ENCODE results near the gene RRP1B.

DNA sequence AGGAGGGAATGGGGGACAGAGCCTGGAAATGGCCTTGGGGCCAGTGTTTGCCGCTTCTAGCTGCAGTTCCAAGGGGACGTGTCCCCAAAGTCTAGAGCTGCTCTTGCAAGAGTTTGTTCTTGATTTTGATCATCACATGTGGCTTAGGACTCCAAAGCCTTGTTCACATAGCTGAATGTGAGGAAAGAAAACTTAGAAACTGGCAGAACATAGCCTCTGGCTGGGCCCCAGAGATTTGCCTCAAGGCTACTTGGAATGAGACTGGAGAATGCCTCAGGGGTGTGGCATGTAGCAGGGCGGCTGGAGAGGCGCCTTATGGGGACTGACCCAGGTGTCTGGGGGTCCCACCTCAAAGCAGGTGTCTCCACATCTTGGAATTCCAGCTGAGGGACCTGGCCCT lies 61.8 kb downstream of the RRP1B start:
- TF ChIP-seq, protein P1, sequence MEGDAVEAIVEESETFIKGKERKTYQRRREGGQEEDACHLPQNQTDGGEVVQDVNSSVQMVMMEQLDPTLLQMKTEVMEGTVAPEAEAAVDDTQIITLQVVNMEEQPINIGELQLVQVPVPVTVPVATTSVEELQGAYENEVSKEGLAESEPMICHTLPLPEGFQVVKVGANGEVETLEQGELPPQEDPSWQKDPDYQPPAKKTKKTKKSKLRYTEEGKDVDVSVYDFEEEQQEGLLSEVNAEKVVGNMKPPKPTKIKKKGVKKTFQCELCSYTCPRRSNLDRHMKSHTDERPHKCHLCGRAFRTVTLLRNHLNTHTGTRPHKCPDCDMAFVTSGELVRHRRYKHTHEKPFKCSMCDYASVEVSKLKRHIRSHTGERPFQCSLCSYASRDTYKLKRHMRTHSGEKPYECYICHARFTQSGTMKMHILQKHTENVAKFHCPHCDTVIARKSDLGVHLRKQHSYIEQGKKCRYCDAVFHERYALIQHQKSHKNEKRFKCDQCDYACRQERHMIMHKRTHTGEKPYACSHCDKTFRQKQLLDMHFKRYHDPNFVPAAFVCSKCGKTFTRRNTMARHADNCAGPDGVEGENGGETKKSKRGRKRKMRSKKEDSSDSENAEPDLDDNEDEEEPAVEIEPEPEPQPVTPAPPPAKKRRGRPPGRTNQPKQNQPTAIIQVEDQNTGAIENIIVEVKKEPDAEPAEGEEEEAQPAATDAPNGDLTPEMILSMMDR (IDR thresholded peaks at IDR 0.05; ENCODE audit: low read depth, low read length, missing input control) = no peak
- TF ChIP-seq TAF1 (conservative IDR thresholded peaks at IDR 0.05) (no peak), GABPA (IDR thresholded peaks at IDR 0.05 in 1 of 2, conservative IDR thresholded peaks at IDR 0.05 in 1 of 2) (no peak), EGR1 (IDR thresholded peaks at IDR 0.05; ENCODE audit: low read depth in 2 of 2) (no peak), YY1 (IDR thresholded peaks at IDR 0.05) (no peak), RAD21 (IDR thresholded peaks at IDR 0.05) (no peak), FOXA1 (IDR thresholded peaks at IDR 0.05) (no peak), JUND (IDR thresholded peaks at IDR 0.05) (no peak)
- TF ChIP-seq, protein P2, sequence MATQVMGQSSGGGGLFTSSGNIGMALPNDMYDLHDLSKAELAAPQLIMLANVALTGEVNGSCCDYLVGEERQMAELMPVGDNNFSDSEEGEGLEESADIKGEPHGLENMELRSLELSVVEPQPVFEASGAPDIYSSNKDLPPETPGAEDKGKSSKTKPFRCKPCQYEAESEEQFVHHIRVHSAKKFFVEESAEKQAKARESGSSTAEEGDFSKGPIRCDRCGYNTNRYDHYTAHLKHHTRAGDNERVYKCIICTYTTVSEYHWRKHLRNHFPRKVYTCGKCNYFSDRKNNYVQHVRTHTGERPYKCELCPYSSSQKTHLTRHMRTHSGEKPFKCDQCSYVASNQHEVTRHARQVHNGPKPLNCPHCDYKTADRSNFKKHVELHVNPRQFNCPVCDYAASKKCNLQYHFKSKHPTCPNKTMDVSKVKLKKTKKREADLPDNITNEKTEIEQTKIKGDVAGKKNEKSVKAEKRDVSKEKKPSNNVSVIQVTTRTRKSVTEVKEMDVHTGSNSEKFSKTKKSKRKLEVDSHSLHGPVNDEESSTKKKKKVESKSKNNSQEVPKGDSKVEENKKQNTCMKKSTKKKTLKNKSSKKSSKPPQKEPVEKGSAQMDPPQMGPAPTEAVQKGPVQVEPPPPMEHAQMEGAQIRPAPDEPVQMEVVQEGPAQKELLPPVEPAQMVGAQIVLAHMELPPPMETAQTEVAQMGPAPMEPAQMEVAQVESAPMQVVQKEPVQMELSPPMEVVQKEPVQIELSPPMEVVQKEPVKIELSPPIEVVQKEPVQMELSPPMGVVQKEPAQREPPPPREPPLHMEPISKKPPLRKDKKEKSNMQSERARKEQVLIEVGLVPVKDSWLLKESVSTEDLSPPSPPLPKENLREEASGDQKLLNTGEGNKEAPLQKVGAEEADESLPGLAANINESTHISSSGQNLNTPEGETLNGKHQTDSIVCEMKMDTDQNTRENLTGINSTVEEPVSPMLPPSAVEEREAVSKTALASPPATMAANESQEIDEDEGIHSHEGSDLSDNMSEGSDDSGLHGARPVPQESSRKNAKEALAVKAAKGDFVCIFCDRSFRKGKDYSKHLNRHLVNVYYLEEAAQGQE (IDR thresholded peaks at IDR 0.05) = no peak
- TF ChIP-seq, protein P3, sequence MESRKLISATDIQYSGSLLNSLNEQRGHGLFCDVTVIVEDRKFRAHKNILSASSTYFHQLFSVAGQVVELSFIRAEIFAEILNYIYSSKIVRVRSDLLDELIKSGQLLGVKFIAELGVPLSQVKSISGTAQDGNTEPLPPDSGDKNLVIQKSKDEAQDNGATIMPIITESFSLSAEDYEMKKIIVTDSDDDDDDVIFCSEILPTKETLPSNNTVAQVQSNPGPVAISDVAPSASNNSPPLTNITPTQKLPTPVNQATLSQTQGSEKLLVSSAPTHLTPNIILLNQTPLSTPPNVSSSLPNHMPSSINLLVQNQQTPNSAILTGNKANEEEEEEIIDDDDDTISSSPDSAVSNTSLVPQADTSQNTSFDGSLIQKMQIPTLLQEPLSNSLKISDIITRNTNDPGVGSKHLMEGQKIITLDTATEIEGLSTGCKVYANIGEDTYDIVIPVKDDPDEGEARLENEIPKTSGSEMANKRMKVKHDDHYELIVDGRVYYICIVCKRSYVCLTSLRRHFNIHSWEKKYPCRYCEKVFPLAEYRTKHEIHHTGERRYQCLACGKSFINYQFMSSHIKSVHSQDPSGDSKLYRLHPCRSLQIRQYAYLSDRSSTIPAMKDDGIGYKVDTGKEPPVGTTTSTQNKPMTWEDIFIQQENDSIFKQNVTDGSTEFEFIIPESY (IDR thresholded peaks at IDR 0.05) = no peak
- TF ChIP-seq, protein P4, sequence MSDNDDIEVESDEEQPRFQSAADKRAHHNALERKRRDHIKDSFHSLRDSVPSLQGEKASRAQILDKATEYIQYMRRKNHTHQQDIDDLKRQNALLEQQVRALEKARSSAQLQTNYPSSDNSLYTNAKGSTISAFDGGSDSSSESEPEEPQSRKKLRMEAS (IDR thresholded peaks at IDR 0.05) = no peak

All from liver (tissue), 3 donors.